ENCODE results near the gene WDR43.

Gene WDR43

GRCh38 chr2:28986429-28986828 lies 92.0 kb downstream of the WDR43 start:
- Histone ChIP-seq H3K27ac (no peak overlapping the region), H3K4me3 (no peak overlapping the region)

GRCh38 chr2:28989973-28990372 lies 95.5 kb downstream of the WDR43 start:
- Histone ChIP-seq H3K27ac (no peak overlapping the region), H3K4me3 (no peak overlapping the region)

- H3K27ac ChIP-seq = no peak overlapping the region
- no peak overlapping the region for H3K4me3 ChIP-seq
Measured at GRCh38 chr2:28990445-28990844, 96.0 kb downstream of the WDR43 start.

GRCh38 chr2:28991021-28991420 lies 96.6 kb downstream of the WDR43 start:
- H3K4me3 ChIP-seq = no peak overlapping the region
- peak overlapping the region in 2 of 21 experiments; percentile 44 to 65 for H3K27ac ChIP-seq

- H3K27ac ChIP-seq = peak overlapping the region in 4 of 21 experiments; percentile 26 to 65 (median 38)
- no peak overlapping the region for H3K4me3 ChIP-seq
Measured at GRCh38 chr2:28991460-28991859, 97.0 kb downstream of the WDR43 start.

- Histone ChIP-seq H3K4me3 (no peak overlapping the region), H3K27ac (peak overlapping the region in 1 of 21 experiments; percentile 17)
Measured at GRCh38 chr2:28993206-28993960, 98.9 kb downstream of the WDR43 start.

- Histone ChIP-seq H3K27ac (peak overlapping the region in 1 of 21 experiments; percentile 17), H3K4me3 (no peak overlapping the region)
Measured at GRCh38 chr2:28994074-28994473, 99.6 kb downstream of the WDR43 start.

GRCh38 chr2:28994679-28995078 lies 100.2 kb downstream of the WDR43 start:
- Histone ChIP-seq H3K27ac (no peak overlapping the region), H3K4me3 (no peak overlapping the region)

- no peak overlapping the region for H3K27ac ChIP-seq
- H3K4me3 ChIP-seq = no peak overlapping the region
Measured at GRCh38 chr2:28995765-28996750, 101.6 kb downstream of the WDR43 start.

- no peak overlapping the region for H3K4me3 ChIP-seq
- H3K27ac ChIP-seq = no peak overlapping the region
Measured at GRCh38 chr2:28997237-28997846, 102.9 kb downstream of the WDR43 start.
